Cardiac fibroblast (primary cell): ENCODE measurements around the gene OXTR.

Experiments
- DNase-seq, 2 donors: peaks; one replicate each; pipeline versions ENCODE4 v3.0.0 to v3.0.0-alpha.2; 2010; ENCODE audit warnings: low read depth in 2 of 2
- H3K4me3 ChIP-seq, 2 donors: replicated peaks in 1 of 2; 1 replicate in 1 of 2; 2 replicates in 1 of 2; pipeline ENCODE4 v1.5.1; 2011; ENCODE audit warnings: low read depth in 2 of 2, low read length in 2 of 2, mild to moderate bottlenecking in 2 of 2, moderate library complexity in 1 of 2
- CTCF ChIP-seq: IDR thresholded peaks from one replicate; pipeline ENCODE4 v1.5.1; 2011; ENCODE audit warnings: low read depth, mild to moderate bottlenecking, low read length, inconsistent platforms

Gene OXTR

GRCh38 chr3:8737823-8738222, 31.6 kb downstream of the OXTR start:
- H3K4me3 ChIP-seq: no peak overlapping the region
- no peak for DNase-seq
- no peak for TF ChIP-seq CTCF

GRCh38 chr3:8737301-8737700, 32.1 kb downstream of the OXTR start:
- no peak for TF ChIP-seq CTCF
- no peak overlapping the region for H3K4me3 ChIP-seq
- DNase-seq: no peak

- DNase-seq: no peak
- H3K4me3 ChIP-seq: no peak overlapping the region
- TF ChIP-seq CTCF: no peak
Measured at GRCh38 chr3:8736436-8736835, 33.0 kb downstream of the OXTR start.

GRCh38 chr3:8734908-8735307, 34.5 kb downstream of the OXTR start:
- TF ChIP-seq CTCF: no peak
- H3K4me3 ChIP-seq: no peak overlapping the region
- DNase-seq: no peak

- DNase-seq: no peak
- no peak overlapping the region for H3K4me3 ChIP-seq
- no peak for TF ChIP-seq CTCF
Measured at GRCh38 chr3:8734137-8734878, 35.1 kb downstream of the OXTR start.

GRCh38 chr3:8733332-8734094, 35.9 kb downstream of the OXTR start, which contains the start of gene CAV3:
TSS of gene CAV3 (plus strand) at chr3:8733802. CDS start at chr3:8733877, 75 bp downstream.
- no peak for DNase-seq
- H3K4me3 ChIP-seq: no peak within 1 kb of the TSS
- no peak for TF ChIP-seq CTCF
